HepG2 (cell line): ENCODE data around the gene BIRC6. TPM values are rescaled to one million over a fixed set of nuclear protein-coding genes. Genes with fewer than 3 reads are reported as not detected.

ENCODE experiments used
- ATAC-seq: fragments of 200-7000 bp; cut with Tn5 transposase; 3 replicates; pipeline ENCODE4 v1.9.1; 2020; ENCODE audit warnings: mild to moderate bottlenecking, moderate library complexity
- BruUV-seq: library from RNA; stranded (reverse); fragments of 400-500 nt; replicated peaks from 2 replicates; lab custom pipeline; 2021; lab: Mats Ljungman, UMichigan
- CTCF ChIA-PET: fragments of 300-600 bp; formaldehyde crosslinking; extraction: SDS; loops from one replicate; lab custom pipeline; 2021; ENCODE audit warnings: low total read pairs, inconsistent platforms, low intra/inter-chr PET ratio; lab: Yijun Ruan, JAX
- POLR2A ChIA-PET: fragments of 350-600 bp; sonication (Branson Sonifier 250); formaldehyde crosslinking; loops from one replicate; lab custom pipeline; 2020; ENCODE audit warnings: antibody characterized with exemption, inconsistent platforms; lab: Yijun Ruan, JAX
- DNase-seq: peaks from one replicate; pipeline ENCODE4 v3.0.0-alpha.2; 2015; ENCODE audit warnings: low spot score
- FAIRE-seq: peaks from 3 replicates; lab custom pipeline; 2011; peaks lifted over from hg19 to GRCh38; lab: Jason Lieb, UNC
- H2AFZ ChIP-seq: one replicate; pipeline ENCODE4 v1.6.1; 2011; ENCODE audit warnings: low read length, inconsistent platforms
- H3K27ac ChIP-seq: fragments of 300-600 bp; 3 replicates; pipeline ENCODE4 v1.8.0; 2011; ENCODE audit warnings: mixed run types, mild to moderate bottlenecking, mixed read lengths, low read length, inconsistent platforms; ENCODE audit not compliant: insufficient read depth; ENCODE audit errors: extremely low read length
- H3K27me3 ChIP-seq, 2 experiments: fragments of 200-600 bp in 1 of 2; 2 replicates in 1 of 2; 3 replicates in 1 of 2; pipeline versions ENCODE4 v1.6.0 to v1.8.0; 2011; ENCODE audit warnings: low read length in 2 of 2, mild to moderate bottlenecking in 2 of 2, moderate library complexity in 2 of 2, inconsistent platforms in 1 of 2; ENCODE audit not compliant: insufficient read depth in 2 of 2, control insufficient read depth in 1 of 2
- H3K36me3 ChIP-seq, 2 experiments: fragments of 200-600 bp in 1 of 2; replicated peaks in 1 of 2; 2 replicates in 1 of 2; 3 replicates in 1 of 2; pipeline versions ENCODE4 v1.5.1 to v1.8.0; 2011; ENCODE audit warnings: low read length in 2 of 2, inconsistent platforms in 1 of 2; ENCODE audit not compliant: insufficient read depth in 2 of 2, control insufficient read depth in 1 of 2
- H3K4me1 ChIP-seq: 2 replicates; pipeline ENCODE4 v1.5.1; 2012; ENCODE audit warnings: low read length, inconsistent platforms; ENCODE audit not compliant: insufficient read depth
- H3K4me2 ChIP-seq: 2 replicates; pipeline ENCODE4 v1.6.0; 2011; ENCODE audit warnings: low read depth, low read length, inconsistent platforms
- H3K4me3 ChIP-seq, 3 experiments: fragments of 200-600 bp in 1 of 3; sonication (generic), shearing (Covaris generic) in 1 of 3; replicated peaks in 1 of 3; 2 replicates each; pipeline ENCODE4 v1.5.1; 2011 to 2016; ENCODE audit warnings: low read length in 3 of 3, inconsistent platforms in 2 of 3, low read depth in 2 of 3, mild to moderate bottlenecking in 2 of 3, control low read depth in 1 of 3, mixed read lengths in 1 of 3; ENCODE audit not compliant: insufficient read depth in 1 of 3
- H3K79me2 ChIP-seq: one replicate; pipeline ENCODE4 v1.6.1; 2011; ENCODE audit warnings: low read length, inconsistent platforms; ENCODE audit not compliant: insufficient read depth
- H3K9ac ChIP-seq: 2 replicates; pipeline ENCODE4 v1.6.0; 2011; ENCODE audit warnings: mild to moderate bottlenecking, low read depth, low read length, inconsistent platforms; ENCODE audit not compliant: insufficient read depth
- H3K9me3 ChIP-seq: 2 replicates; pipeline ENCODE4 v1.5.1; 2012; ENCODE audit warnings: mild to moderate bottlenecking, low read length
- H4K20me1 ChIP-seq: 2 replicates; pipeline ENCODE4 v1.6.0; 2011; ENCODE audit warnings: inconsistent platforms, mild to moderate bottlenecking, low read length, moderate library complexity; ENCODE audit not compliant: insufficient read depth
- AGO1 ChIP-seq: fragments of 200-400 bp; formaldehyde crosslinking; IDR thresholded peaks from 2 replicates; pipeline ENCODE4 v1.6.1; 2017; ENCODE audit warnings: mild to moderate bottlenecking, low read depth, low read length, moderate library complexity; ENCODE audit not compliant: poor library complexity, severe bottlenecking
- GTF3A ChIP-seq: sonication (generic); formaldehyde crosslinking; conservative IDR thresholded peaks from 2 replicates; pipeline ENCODE4 v1.4.0; 2020; ENCODE audit warnings: mild to moderate bottlenecking, missing genetic modification reagents
- ONECUT2 ChIP-seq: sonication (generic); formaldehyde crosslinking; IDR thresholded peaks from 2 replicates; pipeline ENCODE4 v1.4.0; 2020; ENCODE audit warnings: missing genetic modification reagents
- PAF1 ChIP-seq: IDR thresholded peaks from 2 replicates; pipeline ENCODE4 v1.6.1; 2016; ENCODE audit warnings: missing genetic modification reagents, missing compliant biosample characterization
- SMAD3 ChIP-seq: sonication (generic); formaldehyde crosslinking; IDR thresholded peaks from 2 replicates; pipeline ENCODE4 v1.4.0; 2020; ENCODE audit warnings: missing genetic modification reagents
- SYNCRIP ChIP-seq: fragments of 200-400 bp; formaldehyde crosslinking; IDR thresholded peaks from 2 replicates; pipeline ENCODE4 v1.6.1; 2018; ENCODE audit warnings: mild to moderate bottlenecking, low read depth, low read length; ENCODE audit not compliant: insufficient read depth
- ZNF678 ChIP-seq: sonication (generic); formaldehyde crosslinking; IDR thresholded peaks from 2 replicates; pipeline ENCODE4 v1.4.0; 2020; ENCODE audit warnings: mild to moderate bottlenecking, missing genetic modification reagents
- in situ Hi-C: cut with HindIII; loops from 2 replicates; pipeline ENCODE4 v1.10.0; 2017; ENCODE audit warnings: low pct_unique_long_range_greater_than_20kb; ENCODE audit not compliant: extremely low pct_ligation_motif_present
- intact Hi-C: fragments of 100-400 bp; cut with micrococcal nuclease; formaldehyde crosslinking; loops from one replicate; pipeline ENCODE4 v1.10.0; 2022; ENCODE audit not compliant: unreplicated experiment
- polyA plus RNA-seq, 8 experiments: library from polyadenylated mRNA; depleted of rRNA in 3 of 8; stranded (reverse) in 7 of 8; unstranded in 1 of 8; fragments of >200 nt; fragmentation: Illumina TruSeq in 4 of 8; extraction: Trizol in 4 of 8; gene quantifications; 2 replicates each; pipeline versions ENCODE4 v1.2.1 to v1.2.3, GENCODE V29; 2011 to 2016; ENCODE audit warnings: low read depth in 4 of 8, missing spikeins in 1 of 8, mixed read lengths in 1 of 8; ENCODE audit not compliant: insufficient read depth in 1 of 8
- total RNA-seq, 5 experiments: library from RNA; depleted of rRNA; stranded (reverse); fragments of >200 nt; fragmentation: Illumina TruSeq; extraction: Trizol; gene quantifications; 2 replicates each; pipeline ENCODE4 v1.2.3, GENCODE V29; 2016; ENCODE audit warnings: low read depth in 1 of 5
- TF ChIP-seq, protein P1 (sequence below): sonication (generic); formaldehyde crosslinking; IDR thresholded peaks from 2 replicates; pipeline ENCODE4 v1.9.0; 2021; ENCODE audit warnings: missing genetic modification reagents, borderline replicate concordance
- TF ChIP-seq, protein P2 (sequence below): sonication (generic); formaldehyde crosslinking; IDR thresholded peaks from 2 replicates; pipeline ENCODE4 v1.8.0; 2022; ENCODE audit warnings: mild to moderate bottlenecking, missing genetic modification reagents, moderate library complexity
- TF ChIP-seq, protein P3 (sequence below): sonication (generic); formaldehyde crosslinking; IDR thresholded peaks from 2 replicates; pipeline ENCODE4 v1.5.0; 2020; ENCODE audit warnings: mild to moderate bottlenecking, missing genetic modification reagents, borderline replicate concordance

Gene BIRC6
- total and polyA plus RNA-seq, 2 of the 13 experiments (the other 11 are each of a cell fraction or from before 2014, with no cell fraction given), result 65.6 to 120 TPM

GRCh38 chr2:32402091-32402490 lies 45.3 kb downstream of the BIRC6 start:
- TF ChIP-seq, protein P1, sequence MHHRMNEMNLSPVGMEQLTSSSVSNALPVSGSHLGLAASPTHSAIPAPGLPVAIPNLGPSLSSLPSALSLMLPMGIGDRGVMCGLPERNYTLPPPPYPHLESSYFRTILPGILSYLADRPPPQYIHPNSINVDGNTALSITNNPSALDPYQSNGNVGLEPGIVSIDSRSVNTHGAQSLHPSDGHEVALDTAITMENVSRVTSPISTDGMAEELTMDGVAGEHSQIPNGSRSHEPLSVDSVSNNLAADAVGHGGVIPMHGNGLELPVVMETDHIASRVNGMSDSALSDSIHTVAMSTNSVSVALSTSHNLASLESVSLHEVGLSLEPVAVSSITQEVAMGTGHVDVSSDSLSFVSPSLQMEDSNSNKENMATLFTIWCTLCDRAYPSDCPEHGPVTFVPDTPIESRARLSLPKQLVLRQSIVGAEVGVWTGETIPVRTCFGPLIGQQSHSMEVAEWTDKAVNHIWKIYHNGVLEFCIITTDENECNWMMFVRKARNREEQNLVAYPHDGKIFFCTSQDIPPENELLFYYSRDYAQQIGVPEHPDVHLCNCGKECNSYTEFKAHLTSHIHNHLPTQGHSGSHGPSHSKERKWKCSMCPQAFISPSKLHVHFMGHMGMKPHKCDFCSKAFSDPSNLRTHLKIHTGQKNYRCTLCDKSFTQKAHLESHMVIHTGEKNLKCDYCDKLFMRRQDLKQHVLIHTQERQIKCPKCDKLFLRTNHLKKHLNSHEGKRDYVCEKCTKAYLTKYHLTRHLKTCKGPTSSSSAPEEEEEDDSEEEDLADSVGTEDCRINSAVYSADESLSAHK (CRISPR knock-in tag), result no peak
- TF ChIP-seq ZNF678 (no peak), ONECUT2 (CRISPR knock-in tag) (no peak), SMAD3 (CRISPR knock-in tag) (no peak), PAF1 (CRISPR knock-in tag) (no peak), AGO1 (no peak), SYNCRIP (no peak), GTF3A (CRISPR knock-in tag) (no peak)
- TF ChIP-seq, protein P2, sequence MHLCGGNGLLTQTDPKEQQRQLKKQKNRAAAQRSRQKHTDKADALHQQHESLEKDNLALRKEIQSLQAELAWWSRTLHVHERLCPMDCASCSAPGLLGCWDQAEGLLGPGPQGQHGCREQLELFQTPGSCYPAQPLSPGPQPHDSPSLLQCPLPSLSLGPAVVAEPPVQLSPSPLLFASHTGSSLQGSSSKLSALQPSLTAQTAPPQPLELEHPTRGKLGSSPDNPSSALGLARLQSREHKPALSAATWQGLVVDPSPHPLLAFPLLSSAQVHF (CRISPR knock-in tag), result no peak
- TF ChIP-seq, protein P3, sequence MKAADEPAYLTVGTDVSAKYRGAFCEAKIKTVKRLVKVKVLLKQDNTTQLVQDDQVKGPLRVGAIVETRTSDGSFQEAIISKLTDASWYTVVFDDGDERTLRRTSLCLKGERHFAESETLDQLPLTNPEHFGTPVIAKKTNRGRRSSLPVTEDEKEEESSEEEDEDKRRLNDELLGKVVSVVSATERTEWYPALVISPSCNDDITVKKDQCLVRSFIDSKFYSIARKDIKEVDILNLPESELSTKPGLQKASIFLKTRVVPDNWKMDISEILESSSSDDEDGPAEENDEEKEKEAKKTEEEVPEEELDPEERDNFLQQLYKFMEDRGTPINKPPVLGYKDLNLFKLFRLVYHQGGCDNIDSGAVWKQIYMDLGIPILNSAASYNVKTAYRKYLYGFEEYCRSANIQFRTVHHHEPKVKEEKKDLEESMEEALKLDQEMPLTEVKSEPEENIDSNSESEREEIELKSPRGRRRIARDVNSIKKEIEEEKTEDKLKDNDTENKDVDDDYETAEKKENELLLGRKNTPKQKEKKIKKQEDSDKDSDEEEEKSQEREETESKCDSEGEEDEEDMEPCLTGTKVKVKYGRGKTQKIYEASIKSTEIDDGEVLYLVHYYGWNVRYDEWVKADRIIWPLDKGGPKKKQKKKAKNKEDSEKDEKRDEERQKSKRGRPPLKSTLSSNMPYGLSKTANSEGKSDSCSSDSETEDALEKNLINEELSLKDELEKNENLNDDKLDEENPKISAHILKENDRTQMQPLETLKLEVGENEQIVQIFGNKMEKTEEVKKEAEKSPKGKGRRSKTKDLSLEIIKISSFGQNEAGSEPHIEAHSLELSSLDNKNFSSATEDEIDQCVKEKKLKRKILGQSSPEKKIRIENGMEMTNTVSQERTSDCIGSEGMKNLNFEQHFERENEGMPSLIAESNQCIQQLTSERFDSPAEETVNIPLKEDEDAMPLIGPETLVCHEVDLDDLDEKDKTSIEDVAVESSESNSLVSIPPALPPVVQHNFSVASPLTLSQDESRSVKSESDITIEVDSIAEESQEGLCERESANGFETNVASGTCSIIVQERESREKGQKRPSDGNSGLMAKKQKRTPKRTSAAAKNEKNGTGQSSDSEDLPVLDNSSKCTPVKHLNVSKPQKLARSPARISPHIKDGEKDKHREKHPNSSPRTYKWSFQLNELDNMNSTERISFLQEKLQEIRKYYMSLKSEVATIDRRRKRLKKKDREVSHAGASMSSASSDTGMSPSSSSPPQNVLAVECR (CRISPR knock-in tag), result no peak
- TF ChIP-seq, all 625 proteins: peak for 0
- Histone ChIP-seq H3K4me2 (no peak overlapping the region), H3K79me2 (no peaks in the 10 kb centered on the region), H3K4me1 (no peaks in the 10 kb centered on the region), H3K9me3 (no peaks in the 10 kb centered on the region), H2AFZ (no peak overlapping the region), H3K9ac (no peak overlapping the region), H3K4me3 (no peak overlapping the region), H4K20me1 (no peaks in the 10 kb centered on the region), H3K27ac (no peak overlapping the region), H3K27me3 (no peaks in the 10 kb centered on the region), H3K36me3 (peaks cover 13 to 60% of the 10 kb centered on the region in 2 experiments)
- FAIRE-seq (no peak), ATAC-seq (no peak; the same call in 2 of the 3 replicates), DNase-seq (no peak)
- BruUV-seq, result no TSS peak
- CTCF ChIA-PET, result no interaction called here
- in situ Hi-C loops (no loop called here), intact Hi-C loops (no loop called here)
- POLR2A ChIA-PET, result no interaction called here
